Gastrocnemius medialis (tissue), 4 donors: ENCODE measurements around the gene RING1. TPM values are rescaled to one million over a fixed set of nuclear protein-coding genes. Genes with fewer than 3 reads are reported as not detected.

Source experiments
- ATAC-seq, 2 donors: fragments of 150-250 bp; one replicate each; pipeline ENCODE4 v1.9.1; 2016
- DNase-seq, 2 donors: peaks; one replicate each; pipeline ENCODE4 v3.0.0-alpha.2; 2019
- H3K27ac ChIP-seq, 4 donors: fragments of 200-600 bp; sonication (generic); 1 replicate in 1 of 4; 2 replicates in 3 of 4; pipeline ENCODE4 v1.5.1; 2016 to 2018; ENCODE audit warnings: mild to moderate bottlenecking in 2 of 4, moderate library complexity in 1 of 4
- H3K27me3 ChIP-seq, 3 donors: fragments of 200-600 bp; sonication (generic) in 2 of 3; 1 replicate in 1 of 3; 2 replicates in 2 of 3; pipeline versions ENCODE4 v1.5.1 to v1.6.0; 2016 to 2019; ENCODE audit warnings: mild to moderate bottlenecking in 1 of 3, moderate library complexity in 1 of 3
- H3K36me3 ChIP-seq, 2 donors: fragments of 200-600 bp; sonication (generic) in 1 of 2; one replicate each; pipeline ENCODE4 v1.5.1; 2017 to 2018
- H3K4me1 ChIP-seq, 2 donors: fragments of 200-600 bp; sonication (generic) in 1 of 2; one replicate each; pipeline ENCODE4 v1.5.1; 2016 to 2017; ENCODE audit warnings: mild to moderate bottlenecking in 2 of 2
- H3K4me3 ChIP-seq, 4 donors: fragments of 200-600 bp; sonication (generic) in 3 of 4; 1 replicate in 1 of 4; 2 replicates in 3 of 4; pipeline ENCODE4 v1.5.1; 2016 to 2019; ENCODE audit warnings: mild to moderate bottlenecking in 2 of 4
- H3K9me3 ChIP-seq, 3 donors: fragments of 200-600 bp; sonication (generic) in 2 of 3; 1 replicate in 1 of 3; 2 replicates in 2 of 3; pipeline ENCODE4 v1.5.1; 2016 to 2019
- CTCF ChIP-seq, 5 experiments: fragments of 450-650 bp in 3 of 5; fragments of 200-600 bp in 2 of 5; sonication (generic) in 2 of 5; IDR thresholded peaks in 4 of 5; conservative IDR thresholded peaks in 1 of 5; 1 replicate in 4 of 5; 2 replicates in 1 of 5; pipeline ENCODE4 v1.5.1; 2016 to 2019; ENCODE audit warnings: antibody characterized with exemption in 5 of 5, mild to moderate bottlenecking in 3 of 5, moderate library complexity in 3 of 5
- POLR2A ChIP-seq, 2 donors: fragments of 450-650 bp; IDR thresholded peaks; one replicate each; pipeline ENCODE4 v1.6.1; 2017; ENCODE audit warnings: antibody characterized with exemption in 2 of 2, mild to moderate bottlenecking in 2 of 2, moderate library complexity in 2 of 2
- in situ Hi-C, 4 donors: fragments of 200-750 bp; cut with MboI; loops; one replicate each; pipeline versions ENCODE4 v1.15.0 to v1.8.0; 2017; ENCODE audit warnings: low sequenced_read_pairs in 4 of 4
- intact Hi-C: fragments of 100-400 bp; cut with DNase I; formaldehyde crosslinking; loops from one replicate; pipeline ENCODE4 v1.15.1; 2023; ENCODE audit warnings: low total_unique reads
- total RNA-seq, 4 donors: library from RNA; depleted of rRNA; stranded (reverse); fragments of >200 nt; gene quantifications; one replicate each; pipeline versions ENCODE4 v1.1.0 to v1.2.3, GENCODE V29; 2016

The RING1 gene
- total RNA-seq, 4 donors from 2014 or later, result 7.4 to 16.3 (median 12.1) TPM

DNA sequence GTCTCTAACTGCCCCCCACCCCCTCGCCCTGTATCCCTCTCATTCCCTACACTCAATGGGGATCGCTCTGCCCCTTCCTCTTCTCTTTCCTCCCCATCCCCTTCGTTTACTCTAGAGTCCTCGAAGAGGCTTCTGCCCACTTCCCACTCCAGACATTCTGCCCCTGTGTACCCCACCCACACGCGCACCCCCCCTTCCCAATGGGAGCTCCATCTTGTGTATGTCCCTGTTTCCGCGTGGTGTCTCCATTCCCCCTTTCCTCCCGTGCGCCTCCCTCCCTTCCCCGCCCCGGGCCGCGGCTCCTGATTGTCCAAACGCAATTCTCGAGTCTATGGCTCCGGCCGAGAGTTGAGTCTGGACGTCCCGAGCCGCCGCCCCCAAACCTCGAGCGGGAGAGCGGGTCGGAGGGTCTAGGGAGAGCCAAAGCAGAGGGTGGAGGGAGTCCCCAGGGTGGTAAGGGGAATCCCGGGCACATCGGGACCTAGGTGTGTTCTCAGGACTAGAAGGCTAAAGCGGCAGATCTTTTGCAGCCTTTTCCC, 679 bp upstream of the RING1 start:
- no peaks in the 10 kb centered on the region for H3K9me3 ChIP-seq
- H3K4me3 ChIP-seq, result peak overlapping the region; percentile 79 to 92 (median 90)
- in situ Hi-C loops (no loop called here), intact Hi-C loops (loop anchor here (1.0 to 2.0 kb wide), 3 partner anchors 7 to 65 kb away; partner anchors contain the start of genes RPS18, RXRB and SLC39A7)
- TF ChIP-seq POLR2A (IDR thresholded peaks at IDR 0.05) (no peak), CTCF (IDR thresholded peaks at IDR 0.05 in 4 of 5, conservative IDR thresholded peaks at IDR 0.05 in 1 of 5) (no peak)
- H3K27me3 ChIP-seq, result no peaks in the 10 kb centered on the region
- H3K27ac ChIP-seq, result peak overlapping the region; percentile 93 to 99 (median 96)
- DNase-seq, result no peak
- peaks cover 0 to 30% of the 10 kb centered on the region in 2 donors for H3K36me3 ChIP-seq
- ATAC-seq, result peak; percentile 26 to 37
- H3K4me1 ChIP-seq, result peaks cover 18 to 34% of the 10 kb centered on the region in 2 donors

DNA sequence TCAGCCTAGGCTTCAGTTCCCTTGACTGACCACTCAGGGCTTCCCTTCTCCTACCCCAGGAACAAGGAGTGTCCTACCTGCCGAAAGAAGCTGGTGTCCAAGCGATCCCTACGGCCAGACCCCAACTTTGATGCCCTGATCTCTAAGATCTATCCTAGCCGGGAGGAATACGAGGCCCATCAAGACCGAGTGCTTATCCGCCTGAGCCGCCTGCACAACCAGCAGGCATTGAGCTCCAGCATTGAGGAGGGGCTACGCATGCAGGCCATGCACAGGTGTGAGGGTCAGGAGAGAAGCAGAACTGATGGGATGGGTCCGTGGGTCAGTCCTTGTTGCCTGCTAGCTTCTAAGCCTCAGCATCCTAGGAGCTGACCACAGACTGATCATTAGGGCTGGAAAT, 1.6 kb downstream of the RING1 start:
- intact Hi-C loops, result loop anchor here (2.0 kb wide), 2 partner anchors 39 to 63 kb away; partner anchors contain the start of gene RPS18
- Histone ChIP-seq H3K4me3 (no peak overlapping the region), H3K4me1 (peaks cover 24 to 34% of the 10 kb centered on the region in 2 donors)

GRCh38 chr6:33211136-33211535, 2.8 kb downstream of the RING1 start:
- Histone ChIP-seq H3K27me3 (peaks cover 0 to 2% (median 0%) of the 10 kb centered on the region in 3 donors), H3K4me1 (peaks cover 20 to 29% of the 10 kb centered on the region in 2 donors), H3K36me3 (peaks cover 0 to 16% of the 10 kb centered on the region in 2 donors), H3K4me3 (no peak overlapping the region), H3K9me3 (no peaks in the 10 kb centered on the region), H3K27ac (no peak overlapping the region)
- in situ Hi-C loops (no loop called here), intact Hi-C loops (no loop called here)
- no peak for DNase-seq
- TF ChIP-seq POLR2A (IDR thresholded peaks at IDR 0.05) (no peak), CTCF (IDR thresholded peaks at IDR 0.05 in 4 of 5, conservative IDR thresholded peaks at IDR 0.05 in 1 of 5) (no peak)
- no peak for ATAC-seq

More for the DNA sequence above, 1.6 kb downstream of the RING1 start:
- no peak for TF ChIP-seq CTCF (IDR thresholded peaks at IDR 0.05 in 4 of 5, conservative IDR thresholded peaks at IDR 0.05 in 1 of 5)
- TF ChIP-seq POLR2A (IDR thresholded peaks at IDR 0.05), result no peak
- Histone ChIP-seq H3K9me3 (no peaks in the 10 kb centered on the region), H3K36me3 (peaks cover 0 to 16% of the 10 kb centered on the region in 2 donors), H3K27me3 (peaks cover 0 to 2% (median 0%) of the 10 kb centered on the region in 3 donors), H3K27ac (no peak overlapping the region)
- ATAC-seq, result no peak
- in situ Hi-C loops, result no loop called here
- DNase-seq, result no peak

- H3K4me1 ChIP-seq, result peaks cover 20 to 29% of the 10 kb centered on the region in 2 donors
- peaks cover 0 to 16% of the 10 kb centered on the region in 2 donors for H3K36me3 ChIP-seq
- no peak for ATAC-seq
Measured at GRCh38 chr6:33211666-33212422, 3.5 kb downstream of the RING1 start.

More at GRCh38 chr6:33211666-33212422, 3.5 kb downstream of the RING1 start:
- intact Hi-C loops, result no loop called here
- DNase-seq, result no peak
- Histone ChIP-seq H3K27ac (no peak overlapping the region), H3K27me3 (peaks cover 0 to 2% (median 0%) of the 10 kb centered on the region in 3 donors), H3K9me3 (no peaks in the 10 kb centered on the region), H3K4me3 (no peak overlapping the region)
- TF ChIP-seq POLR2A (IDR thresholded peaks at IDR 0.05), result no peak
- no peak for TF ChIP-seq CTCF (IDR thresholded peaks at IDR 0.05 in 4 of 5, conservative IDR thresholded peaks at IDR 0.05 in 1 of 5)
- in situ Hi-C loops, result no loop called here
